ENCODE measurements around the gene ALPG.

DNA sequence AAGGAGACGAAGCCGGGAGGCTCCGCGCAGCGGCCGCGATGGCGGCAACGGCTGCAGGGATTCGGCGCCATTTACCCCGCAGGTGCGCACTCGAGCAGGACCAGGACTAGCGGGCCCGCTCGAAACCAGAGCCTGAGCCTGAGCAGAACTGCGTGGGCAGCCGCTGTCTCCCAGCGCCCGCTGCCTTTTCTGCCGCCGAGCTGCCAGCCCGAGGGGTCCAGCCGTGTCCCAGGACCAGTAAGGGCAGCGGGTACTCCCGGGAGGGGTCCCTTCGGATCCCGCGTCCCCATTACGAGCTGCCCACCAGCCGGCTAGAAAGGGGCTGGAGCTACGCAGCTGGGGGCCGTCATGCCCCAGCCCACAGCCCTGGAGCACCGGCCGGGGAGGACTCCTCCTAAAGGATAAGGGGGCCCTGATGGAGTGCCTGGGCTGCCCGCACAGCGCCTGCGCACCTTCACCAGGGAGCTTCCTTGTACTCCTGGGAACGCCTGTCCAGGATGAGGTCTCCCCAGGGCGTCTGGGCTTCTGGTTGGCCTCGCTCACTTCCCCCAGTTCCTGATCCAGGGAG is 18.2 kb upstream of the ALPG start:
- TF ChIP-seq, protein P1, sequence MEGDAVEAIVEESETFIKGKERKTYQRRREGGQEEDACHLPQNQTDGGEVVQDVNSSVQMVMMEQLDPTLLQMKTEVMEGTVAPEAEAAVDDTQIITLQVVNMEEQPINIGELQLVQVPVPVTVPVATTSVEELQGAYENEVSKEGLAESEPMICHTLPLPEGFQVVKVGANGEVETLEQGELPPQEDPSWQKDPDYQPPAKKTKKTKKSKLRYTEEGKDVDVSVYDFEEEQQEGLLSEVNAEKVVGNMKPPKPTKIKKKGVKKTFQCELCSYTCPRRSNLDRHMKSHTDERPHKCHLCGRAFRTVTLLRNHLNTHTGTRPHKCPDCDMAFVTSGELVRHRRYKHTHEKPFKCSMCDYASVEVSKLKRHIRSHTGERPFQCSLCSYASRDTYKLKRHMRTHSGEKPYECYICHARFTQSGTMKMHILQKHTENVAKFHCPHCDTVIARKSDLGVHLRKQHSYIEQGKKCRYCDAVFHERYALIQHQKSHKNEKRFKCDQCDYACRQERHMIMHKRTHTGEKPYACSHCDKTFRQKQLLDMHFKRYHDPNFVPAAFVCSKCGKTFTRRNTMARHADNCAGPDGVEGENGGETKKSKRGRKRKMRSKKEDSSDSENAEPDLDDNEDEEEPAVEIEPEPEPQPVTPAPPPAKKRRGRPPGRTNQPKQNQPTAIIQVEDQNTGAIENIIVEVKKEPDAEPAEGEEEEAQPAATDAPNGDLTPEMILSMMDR (IDR thresholded peaks at IDR 0.05), result no peak
- no peak for TF ChIP-seq POLR2A (IDR thresholded peaks at IDR 0.05; ENCODE audit: low read depth)
